Measurements from ENCODE around the gene EVC.

The EVC gene

DNA sequence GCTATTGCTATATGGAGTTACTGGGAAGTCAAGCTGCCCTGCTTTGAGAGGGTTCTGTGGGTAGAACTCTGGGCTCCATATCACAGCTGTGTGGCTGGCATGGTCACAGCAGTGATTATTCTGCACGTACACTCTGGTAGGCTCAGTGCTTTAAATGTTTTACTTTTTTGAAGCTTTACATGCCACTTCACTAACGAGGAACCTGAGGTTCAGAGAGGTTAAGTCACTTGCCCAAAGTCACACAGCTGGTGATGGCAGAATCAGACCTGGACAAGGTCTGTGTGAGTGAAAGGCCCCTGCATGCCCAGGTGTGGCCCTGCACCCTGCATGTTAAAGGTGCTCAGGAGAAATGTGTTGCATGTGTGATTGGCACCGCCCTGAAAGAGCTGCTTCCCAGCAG lies 24.5 kb downstream of the EVC start:
- DNase-seq: no peak

DNA sequence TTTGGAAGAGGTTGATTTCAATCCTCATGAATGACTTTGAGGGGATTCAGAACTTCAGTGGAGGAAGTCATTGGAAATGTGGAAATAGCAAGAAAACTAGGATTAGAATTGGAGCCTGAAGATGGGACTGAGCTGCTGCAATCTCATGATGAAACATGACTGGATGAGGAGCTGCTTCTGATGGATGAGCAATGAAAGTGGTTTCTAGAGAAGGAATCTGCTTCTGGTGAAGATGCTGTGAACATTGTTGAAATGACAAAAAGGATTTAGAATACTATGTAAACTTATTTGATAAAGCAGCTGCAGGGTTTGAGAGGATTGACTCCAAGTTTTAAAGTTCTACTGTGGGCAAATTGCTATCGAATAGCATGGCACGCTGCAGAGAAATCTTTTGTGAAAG lies 27.1 kb downstream of the EVC start:
- DNase-seq: no peak

DNA sequence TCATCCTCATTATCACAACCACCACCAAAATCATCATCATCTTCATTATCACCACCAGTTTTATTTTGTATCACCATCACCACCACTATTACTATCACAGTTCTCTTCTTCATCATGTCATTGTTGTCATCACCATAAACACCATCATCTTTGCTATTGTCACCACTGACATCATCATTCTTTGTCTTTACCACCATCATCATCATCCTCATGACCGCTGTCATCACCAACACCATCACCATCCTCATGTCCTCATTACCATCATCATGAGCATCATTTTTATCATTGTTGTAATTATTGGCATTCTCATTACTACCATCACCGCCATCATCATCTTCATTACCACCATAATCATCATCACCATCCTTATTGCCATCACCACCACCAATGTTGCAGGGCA lies 31.4 kb downstream of the EVC start:
- DNase-seq: no peak

DNA sequence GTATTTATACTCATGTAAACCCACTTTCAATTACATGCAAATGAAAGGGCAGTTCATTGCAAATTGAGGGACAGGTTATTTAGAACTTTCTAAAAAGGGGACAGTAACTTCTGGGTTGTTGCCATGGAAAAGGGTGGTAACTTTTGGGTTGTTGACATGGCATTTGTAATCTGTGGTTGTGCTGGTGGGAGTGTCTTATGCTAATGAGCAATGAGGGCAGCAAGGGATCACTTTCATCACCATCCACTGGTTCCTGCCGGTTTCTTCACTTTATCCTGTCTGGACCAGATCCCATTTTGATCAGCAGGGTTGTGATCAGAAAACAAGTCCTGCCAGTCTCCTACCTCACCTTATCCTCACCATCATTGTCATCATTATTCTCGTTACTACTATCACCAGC lies 32.0 kb downstream of the EVC start:
- no peak for DNase-seq

DNA sequence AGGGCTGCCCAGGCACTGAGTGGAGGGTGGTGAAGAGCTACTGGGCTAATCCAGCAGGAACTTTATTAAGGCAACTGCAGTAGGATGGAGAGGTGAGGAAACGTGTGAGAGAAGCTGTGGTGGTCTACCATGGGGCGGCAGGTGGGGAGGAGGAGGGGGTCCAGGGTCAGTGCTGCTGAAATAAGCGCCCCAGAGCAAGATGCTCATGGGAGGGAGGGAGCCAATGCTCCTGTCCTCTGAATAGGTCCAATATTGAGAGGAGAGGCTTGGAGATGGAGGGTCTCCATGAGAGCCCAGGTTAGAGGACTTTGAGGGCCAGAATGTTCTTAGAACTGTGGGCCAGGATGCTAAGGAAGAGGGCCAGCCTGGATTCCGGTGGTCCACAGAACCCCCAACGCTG lies 35.2 kb downstream of the EVC start:
- no peak for DNase-seq

DNA sequence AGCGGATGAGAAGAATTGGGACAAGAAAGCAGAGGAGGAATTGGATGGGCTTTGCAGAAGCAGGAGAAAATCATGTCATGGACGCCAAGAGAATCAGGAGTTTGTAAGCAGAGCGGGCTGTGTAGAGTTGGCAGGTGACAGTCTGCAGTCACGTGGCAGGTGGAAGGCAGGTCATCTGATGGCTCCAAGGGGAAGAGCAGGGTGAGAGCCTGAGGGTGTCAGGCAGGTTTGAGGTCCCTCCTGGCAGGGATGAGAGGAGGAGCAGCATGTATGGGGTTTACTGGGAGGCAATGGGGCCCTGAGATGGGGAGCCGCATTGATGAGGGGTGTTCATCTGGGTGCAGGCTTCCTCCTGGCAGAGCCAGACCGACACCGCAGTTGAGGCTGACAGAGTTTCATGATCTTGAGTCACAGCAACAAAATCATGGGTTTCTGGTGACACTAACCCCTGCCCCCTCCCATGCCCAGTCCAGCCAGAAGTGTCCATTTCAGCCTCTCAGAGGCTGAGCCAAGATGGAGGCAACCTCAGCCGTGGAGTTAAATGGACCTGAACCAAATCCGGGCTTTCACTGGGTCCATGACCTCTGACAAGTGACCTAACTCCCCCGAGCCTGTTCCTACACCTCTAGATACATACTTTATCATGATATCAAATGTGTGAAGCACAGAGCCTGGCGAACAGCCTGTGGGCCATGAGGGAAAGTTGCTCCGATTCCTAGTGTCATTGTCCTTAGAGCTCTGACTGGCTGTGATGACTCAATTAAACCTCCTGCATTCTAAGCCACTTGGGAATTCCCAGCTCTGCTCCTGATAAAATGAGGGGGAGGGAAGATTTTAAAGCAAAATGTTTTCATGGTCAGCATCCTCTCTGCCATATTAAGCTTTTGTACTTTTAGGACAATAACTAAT lies 36.1 kb downstream of the EVC start:
- no peak for DNase-seq

- no peak for DNase-seq
Observed at GRCh38 chr4:5747738-5748375, 36.9 kb downstream of the EVC start.

DNA sequence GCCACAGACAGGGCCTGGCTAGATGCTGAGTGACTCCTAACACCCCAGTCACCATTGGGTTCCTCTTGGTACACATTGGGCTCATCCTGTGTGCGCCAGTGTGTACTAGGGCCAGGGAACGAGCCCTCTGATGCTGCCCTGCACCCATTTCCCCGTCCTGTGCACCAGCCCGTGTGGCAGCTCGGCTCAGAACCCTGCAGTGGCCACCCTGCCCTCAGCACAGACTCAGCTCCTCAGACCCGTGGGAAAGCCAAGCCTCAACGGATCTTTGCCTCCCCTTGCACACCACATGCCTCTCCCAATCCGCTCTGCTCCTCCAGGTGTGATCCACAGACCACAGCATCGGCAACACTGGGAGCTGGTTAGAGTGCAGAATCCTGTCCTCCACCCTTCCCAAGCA lies 38.6 kb downstream of the EVC start:
- no peak for DNase-seq

- DNase-seq: no peak
Observed at GRCh38 chr4:5750052-5750945, 39.3 kb downstream of the EVC start.

GRCh38 chr4:5750946-5751665 lies 40.1 kb downstream of the EVC start:
- DNase-seq: no peak

DNA sequence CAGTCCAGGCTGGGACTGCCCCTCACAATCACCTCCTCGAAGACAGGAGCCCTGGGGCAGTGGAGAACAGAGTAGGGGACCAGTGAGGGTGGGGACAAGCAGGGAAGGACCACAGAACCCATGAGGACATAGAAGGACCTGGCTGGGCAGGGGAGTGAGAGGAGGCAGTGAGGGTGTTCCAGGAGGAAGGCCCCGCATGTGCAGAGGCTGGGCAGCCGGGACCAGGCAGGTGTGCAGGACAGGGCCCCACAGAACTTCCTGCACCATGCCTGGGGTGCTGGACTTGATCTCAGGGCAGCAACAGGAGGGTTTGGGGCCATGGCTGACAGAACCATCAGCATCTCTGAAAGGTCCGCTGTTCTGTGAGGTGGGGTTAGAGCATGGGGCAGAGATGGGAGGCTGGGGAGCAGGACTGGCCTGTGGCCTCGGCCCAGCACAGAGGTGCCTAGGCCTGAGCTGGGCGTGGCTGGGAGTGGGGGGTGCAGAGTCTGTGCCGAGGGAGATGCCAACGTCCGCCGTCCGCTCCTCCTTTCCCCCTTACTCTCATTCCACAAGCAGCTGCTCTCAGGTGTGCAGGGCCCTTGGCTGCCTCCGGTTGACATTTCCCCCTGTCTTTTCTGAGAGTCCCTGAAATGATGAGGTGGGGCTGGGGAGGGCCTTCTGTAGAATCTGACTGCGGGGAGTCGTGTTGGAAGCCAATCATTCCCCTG lies 40.8 kb downstream of the EVC start:
- no peak for DNase-seq

- no peak for DNase-seq
Observed at GRCh38 chr4:5752376-5753184, 41.6 kb downstream of the EVC start.

GRCh38 chr4:5753366-5753765 lies 42.4 kb downstream of the EVC start:
- DNase-seq: no peak

- no peak for DNase-seq
Observed at GRCh38 chr4:5753766-5754528, 42.9 kb downstream of the EVC start.

GRCh38 chr4:5754529-5754881 lies 43.5 kb downstream of the EVC start:
- DNase-seq: no peak

DNA sequence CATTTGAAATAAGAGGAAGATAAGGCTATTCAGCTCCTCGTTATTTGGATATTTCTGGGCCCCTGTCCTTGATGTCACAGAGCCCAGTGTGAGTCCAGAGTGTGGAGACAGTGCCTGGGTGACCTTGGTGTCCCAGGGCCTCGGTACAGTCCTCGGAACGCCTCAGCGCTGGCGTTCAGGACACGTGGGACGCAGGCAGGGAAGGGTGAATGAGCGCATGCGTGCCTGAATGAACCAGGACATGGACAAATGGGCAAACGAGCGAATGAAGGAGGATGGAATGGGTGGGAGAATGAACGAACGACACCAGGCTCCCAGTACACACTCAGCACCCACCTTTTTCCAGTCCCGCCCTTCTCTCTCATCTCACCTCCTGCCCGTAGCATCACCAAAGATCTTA lies 44.2 kb downstream of the EVC start:
- no peak for DNase-seq

- DNase-seq: no peak
Observed at GRCh38 chr4:5755679-5756078, 44.7 kb downstream of the EVC start.

DNA sequence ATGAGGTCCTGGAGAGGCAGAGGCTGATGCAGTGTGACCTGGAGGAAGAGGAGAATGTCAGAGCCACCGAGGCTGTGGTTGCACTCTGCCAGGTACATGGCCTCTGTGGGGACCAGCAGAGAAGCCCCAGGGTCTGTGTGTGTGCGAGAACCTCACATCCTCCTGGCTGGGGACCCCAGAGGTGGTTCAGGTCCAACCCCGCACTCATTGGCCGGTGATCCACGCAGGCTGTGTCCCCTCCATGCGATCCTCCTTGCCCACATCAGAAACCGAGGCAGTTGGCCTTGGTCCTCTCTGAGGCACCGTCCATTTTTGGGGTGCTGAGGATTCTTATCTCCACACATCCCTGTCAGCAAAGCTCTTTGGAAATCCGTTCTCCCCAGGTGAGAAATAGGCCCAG lies 45.3 kb downstream of the EVC start:
- DNase-seq: no peak

DNA sequence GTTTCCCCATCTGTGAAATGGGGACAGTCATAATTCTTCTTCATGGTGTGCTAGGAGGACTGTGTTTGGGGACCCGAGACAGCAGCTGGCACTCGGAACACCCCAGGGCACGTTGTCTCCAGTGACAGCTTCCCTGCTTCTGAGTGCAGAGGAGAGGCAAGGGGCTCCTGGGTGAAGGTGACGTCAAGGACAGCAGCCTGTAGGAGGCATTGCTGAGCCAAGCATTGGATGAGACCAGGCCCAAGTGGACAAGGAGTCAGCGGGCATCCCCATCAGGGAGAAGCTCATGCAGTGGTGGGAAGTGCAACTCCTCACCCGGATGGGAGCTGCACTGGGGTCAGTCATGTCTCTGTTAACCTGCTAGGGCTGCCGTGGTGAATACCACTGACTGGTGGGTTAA lies 46.1 kb downstream of the EVC start:
- DNase-seq: no peak

DNA sequence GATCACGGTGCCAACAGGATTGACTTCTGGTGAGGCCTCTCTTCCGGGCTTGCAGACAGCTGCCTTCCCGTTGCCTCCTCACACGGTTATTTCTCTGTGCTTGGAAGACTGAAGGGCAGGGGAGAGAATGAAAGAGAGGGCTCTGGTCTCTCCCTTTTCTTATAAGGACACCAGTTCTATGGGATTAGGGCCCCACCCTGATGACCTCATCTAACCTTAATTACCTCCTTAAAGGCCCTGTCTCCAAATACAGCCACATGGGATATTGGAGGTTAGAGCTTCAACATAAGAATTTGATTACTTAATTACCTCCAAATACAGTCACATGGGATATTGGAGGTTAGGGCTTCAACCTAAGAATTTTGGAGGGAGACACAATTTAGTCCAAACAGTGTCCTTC lies 46.5 kb downstream of the EVC start:
- DNase-seq: no peak

DNA sequence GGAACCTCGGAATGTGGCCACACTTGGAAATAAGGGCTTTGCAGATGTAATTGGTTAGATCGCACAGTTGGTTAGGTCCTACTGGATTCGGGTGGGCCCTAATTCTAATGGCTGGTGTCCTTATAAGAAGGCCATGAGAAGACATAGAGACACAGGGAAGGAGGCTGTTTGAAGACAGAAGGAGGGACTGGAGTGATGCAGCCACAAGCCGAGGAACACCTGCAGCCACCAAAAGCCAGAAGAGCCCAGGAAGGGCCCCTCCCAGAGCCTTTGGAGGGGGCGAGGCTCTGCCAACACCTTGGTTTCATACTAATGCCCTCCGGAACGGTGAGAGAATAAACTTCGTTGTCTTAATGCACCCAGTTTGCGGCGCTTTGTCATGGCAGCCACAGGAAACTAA lies 47.0 kb downstream of the EVC start:
- no peak for DNase-seq
